Smooth muscle cell (in vitro differentiated cells): ENCODE data around the gene MAD1L1. TPM values are rescaled to one million over a fixed set of nuclear protein-coding genes. Genes with fewer than 3 reads are reported as not detected.

Experiments
- DNase-seq: peaks from one replicate; lab custom pipeline; 2025; ENCODE audit not compliant: unreplicated experiment; lab: John Stamatoyannopoulos, UW
- H2AFZ ChIP-seq: fragments of 200-600 bp; sonication (generic); 2 replicates; pipeline ENCODE4 v1.6.0; 2016; ENCODE audit warnings: antibody characterized with exemption, low read depth, mild to moderate bottlenecking
- H3F3A ChIP-seq: fragments of 200-600 bp; sonication (generic); 2 replicates; pipeline ENCODE4 v1.6.0; 2017; ENCODE audit warnings: antibody characterized with exemption, low read depth
- H3K27ac ChIP-seq: fragments of 200-600 bp; sonication (generic); 2 replicates; pipeline ENCODE4 v1.5.1; 2016; ENCODE audit warnings: low read depth, mild to moderate bottlenecking
- H3K27me3 ChIP-seq: fragments of 200-600 bp; sonication (generic); 2 replicates; pipeline ENCODE4 v1.6.1; 2016; ENCODE audit warnings: low read depth, mild to moderate bottlenecking
- H3K36me3 ChIP-seq: fragments of 200-600 bp; sonication (generic); 2 replicates; pipeline ENCODE4 v1.5.1; 2016; ENCODE audit warnings: low read depth
- H3K4me1 ChIP-seq: fragments of 200-600 bp; sonication (generic); 2 replicates; pipeline ENCODE4 v1.5.1; 2016; ENCODE audit warnings: low read depth
- H3K4me2 ChIP-seq: fragments of 200-600 bp; sonication (generic); 2 replicates; pipeline ENCODE4 v1.6.0; 2016; ENCODE audit warnings: mild to moderate bottlenecking
- H3K4me3 ChIP-seq: fragments of 200-600 bp; sonication (generic); 2 replicates; pipeline ENCODE4 v1.5.1; 2016; ENCODE audit warnings: mild to moderate bottlenecking
- H3K79me2 ChIP-seq: fragments of 200-600 bp; sonication (generic); 2 replicates; pipeline ENCODE4 v1.6.0; 2016; ENCODE audit warnings: low read depth, mild to moderate bottlenecking
- H3K9ac ChIP-seq: fragments of 200-600 bp; sonication (generic); 2 replicates; pipeline ENCODE4 v1.6.0; 2016; ENCODE audit warnings: low read depth
- H3K9me3 ChIP-seq: fragments of 200-600 bp; sonication (generic); replicated peaks from 2 replicates; pipeline ENCODE4 v1.5.1; 2016; ENCODE audit warnings: low read depth
- H4K20me1 ChIP-seq: fragments of 200-600 bp; sonication (generic); 2 replicates; pipeline ENCODE4 v1.6.0; 2016; ENCODE audit warnings: low read depth
- WGBS: methylation state at CpG from one replicate; pipeline ENCODE4 v1.1.7; 2016; ENCODE audit warnings: low lambda C conversion rate; 5-methylcytosine and 5-hydroxymethylcytosine counted together
- polyA plus RNA-seq: library from polyadenylated mRNA; unstranded; fragments of >200 nt; fragmentation: Nextera tagmentation; extraction: Ambion mirVana; gene quantifications from 2 replicates; pipeline ENCODE4 v1.2.1, GENCODE V29; 2016
- total RNA-seq: library from RNA; depleted of rRNA; stranded (reverse); fragments of >200 nt; gene quantifications from 2 replicates; pipeline ENCODE4 v1.2.3, GENCODE V29; 2014
- TF ChIP-seq, protein P1 (sequence below): fragments of 200-600 bp; sonication (generic); IDR thresholded peaks from 2 replicates; pipeline ENCODE4 v1.5.1; 2017; ENCODE audit warnings: borderline replicate concordance, mild to moderate bottlenecking, antibody characterized with exemption; ENCODE audit not compliant: insufficient read depth, poor library complexity, severe bottlenecking

The MAD1L1 gene
- total and polyA plus RNA-seq, 2 experiments from 2014 or later, result 33.4 to 60.7 TPM

DNA sequence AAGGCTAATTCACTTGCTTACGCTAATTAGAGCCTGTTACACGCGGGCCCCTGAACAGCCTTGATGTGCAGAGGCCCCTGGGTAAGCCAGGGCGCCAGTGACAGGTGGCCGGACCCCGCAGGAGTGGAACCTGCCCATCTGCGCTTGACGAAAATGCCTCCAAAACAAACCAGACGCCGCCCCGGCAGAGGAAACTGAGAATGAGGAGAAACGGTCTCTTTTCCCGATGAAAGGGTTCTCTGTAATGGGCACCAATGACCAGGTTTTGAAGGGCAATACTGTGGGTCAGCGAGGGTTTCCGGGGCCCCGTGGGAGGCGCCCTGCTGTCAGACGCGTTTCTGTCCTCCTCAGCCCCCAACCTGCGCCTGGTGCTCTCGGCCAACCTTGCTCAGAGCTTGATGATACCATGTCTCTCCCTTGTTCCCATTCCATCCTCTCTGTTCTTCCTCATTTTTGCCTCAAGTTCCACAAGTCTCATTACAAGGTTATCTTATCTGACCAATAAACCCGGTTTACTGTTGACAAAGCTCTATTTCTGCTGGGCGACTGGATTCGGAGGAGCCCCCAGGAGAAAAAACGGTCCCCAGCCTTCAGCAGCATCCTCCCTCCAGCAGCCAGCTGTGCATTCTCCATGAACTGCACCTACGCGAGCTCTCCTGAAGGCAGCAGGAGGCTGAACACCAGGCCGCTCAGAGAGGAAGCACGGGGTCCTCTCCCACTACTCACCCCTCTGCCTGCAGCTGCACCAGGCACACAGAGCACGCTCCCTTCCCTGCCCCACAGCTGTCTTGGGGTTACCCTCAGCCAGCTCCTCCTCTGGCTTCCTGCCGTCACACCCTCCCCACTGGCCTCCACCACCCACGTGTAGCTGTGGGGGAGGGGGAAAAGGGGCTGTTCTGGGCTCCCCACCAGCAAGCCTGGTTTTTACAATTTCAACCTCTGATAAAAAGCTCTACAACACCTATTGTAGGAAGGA, 202.0 kb downstream of the MAD1L1 start:
- Histone ChIP-seq H3K27me3 (no peaks in the 10 kb centered on the region), H3K4me1 (no peaks in the 10 kb centered on the region), H4K20me1 (peaks cover 19% of the 10 kb centered on the region), H3K4me2 (no peak overlapping the region), H3K27ac (no peak overlapping the region), H3K9ac (no peak overlapping the region), H3F3A (no peaks in the 10 kb centered on the region), H3K79me2 (no peaks in the 10 kb centered on the region), H2AFZ (no peak overlapping the region), H3K9me3 (peaks cover 5% of the 10 kb centered on the region), H3K4me3 (no peak overlapping the region), H3K36me3 (no peaks in the 10 kb centered on the region)
- TF ChIP-seq, protein P1, sequence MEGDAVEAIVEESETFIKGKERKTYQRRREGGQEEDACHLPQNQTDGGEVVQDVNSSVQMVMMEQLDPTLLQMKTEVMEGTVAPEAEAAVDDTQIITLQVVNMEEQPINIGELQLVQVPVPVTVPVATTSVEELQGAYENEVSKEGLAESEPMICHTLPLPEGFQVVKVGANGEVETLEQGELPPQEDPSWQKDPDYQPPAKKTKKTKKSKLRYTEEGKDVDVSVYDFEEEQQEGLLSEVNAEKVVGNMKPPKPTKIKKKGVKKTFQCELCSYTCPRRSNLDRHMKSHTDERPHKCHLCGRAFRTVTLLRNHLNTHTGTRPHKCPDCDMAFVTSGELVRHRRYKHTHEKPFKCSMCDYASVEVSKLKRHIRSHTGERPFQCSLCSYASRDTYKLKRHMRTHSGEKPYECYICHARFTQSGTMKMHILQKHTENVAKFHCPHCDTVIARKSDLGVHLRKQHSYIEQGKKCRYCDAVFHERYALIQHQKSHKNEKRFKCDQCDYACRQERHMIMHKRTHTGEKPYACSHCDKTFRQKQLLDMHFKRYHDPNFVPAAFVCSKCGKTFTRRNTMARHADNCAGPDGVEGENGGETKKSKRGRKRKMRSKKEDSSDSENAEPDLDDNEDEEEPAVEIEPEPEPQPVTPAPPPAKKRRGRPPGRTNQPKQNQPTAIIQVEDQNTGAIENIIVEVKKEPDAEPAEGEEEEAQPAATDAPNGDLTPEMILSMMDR, result no peak
- 83% methylated on average over 32 of the region's 32 CpGs for WGBS
- DNase-seq, result no peak

DNA sequence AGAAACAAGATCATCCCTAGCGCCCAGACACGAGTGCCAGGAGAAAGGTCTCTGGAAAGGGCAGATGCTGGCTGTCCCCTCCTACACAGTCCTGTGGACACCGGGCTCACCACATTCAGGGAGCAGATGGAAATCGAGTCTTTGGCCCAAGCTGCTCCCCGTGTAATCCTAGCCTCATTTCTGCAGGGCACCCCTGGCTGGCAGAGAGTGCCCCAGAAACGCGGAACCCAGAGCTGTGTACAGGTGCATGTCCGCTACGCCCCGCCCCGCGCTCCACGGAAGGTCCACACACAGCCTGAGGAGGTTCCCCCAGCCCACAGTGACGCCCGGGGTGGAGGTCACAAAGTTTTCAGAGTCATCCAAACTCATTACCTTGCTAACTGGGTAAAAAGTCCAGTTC, 202.8 kb downstream of the MAD1L1 start:
- H2AFZ ChIP-seq, result no peak overlapping the region
- H3K9ac ChIP-seq, result no peak overlapping the region
- H3K4me1 ChIP-seq, result no peaks in the 10 kb centered on the region
- H3K27me3 ChIP-seq, result no peaks in the 10 kb centered on the region
- no peak overlapping the region for H3K27ac ChIP-seq
- H3K79me2 ChIP-seq, result peaks cover under 1% of the 10 kb centered on the region
- WGBS, result over 99% methylated on average over 15 of the region's 15 CpGs
- H3K36me3 ChIP-seq, result no peaks in the 10 kb centered on the region
- peaks cover 19% of the 10 kb centered on the region for H4K20me1 ChIP-seq
- no peak for DNase-seq
- no peak overlapping the region for H3K4me3 ChIP-seq
- H3K4me2 ChIP-seq, result no peak overlapping the region
- peaks cover 11% of the 10 kb centered on the region for H3K9me3 ChIP-seq
- no peaks in the 10 kb centered on the region for H3F3A ChIP-seq
- TF ChIP-seq, protein P1, result no peak

DNA sequence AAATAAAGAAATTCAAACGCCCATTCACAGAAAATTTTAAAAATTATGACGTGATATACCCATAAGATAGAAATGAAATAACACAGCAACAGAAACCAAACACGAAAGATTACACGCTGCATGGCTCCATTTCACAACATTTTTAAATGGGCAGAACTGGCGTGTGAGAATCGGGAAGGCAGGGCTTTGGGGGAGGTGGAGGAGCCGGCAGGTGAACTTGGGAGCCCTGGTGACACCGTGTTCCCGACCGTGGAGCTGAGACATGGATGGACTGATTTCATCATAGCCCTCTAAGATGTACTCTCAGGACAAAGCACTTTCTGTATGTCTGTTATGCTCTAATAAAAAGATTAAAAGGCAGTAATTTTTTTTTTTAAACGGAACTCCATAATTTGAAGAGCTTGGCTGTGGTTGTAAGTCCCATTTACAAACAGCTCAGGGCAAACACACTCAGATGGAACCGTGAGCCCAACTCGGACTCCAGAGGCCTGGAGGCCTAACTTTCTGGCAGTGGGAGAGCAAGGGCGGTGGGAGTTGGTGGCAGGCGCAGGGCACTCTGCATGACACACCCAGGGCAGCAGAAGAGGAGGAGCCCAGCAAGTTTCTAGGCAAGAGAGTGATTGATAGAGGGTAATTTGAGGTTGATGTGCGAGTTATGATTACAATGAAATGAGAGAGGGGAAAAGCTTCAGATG, 203.4 kb downstream of the MAD1L1 start:
- TF ChIP-seq, protein P1, result no peak

More for the DNA sequence above, 203.4 kb downstream of the MAD1L1 start:
- H3K27me3 ChIP-seq, result no peaks in the 10 kb centered on the region
- no peaks in the 10 kb centered on the region for H3K4me1 ChIP-seq
- peaks cover 5% of the 10 kb centered on the region for H3K79me2 ChIP-seq
- H3K27ac ChIP-seq, result no peak overlapping the region
- H3K9ac ChIP-seq, result no peak overlapping the region
- H3K9me3 ChIP-seq, result peaks cover 14% of the 10 kb centered on the region
- no peak for DNase-seq
- H3K36me3 ChIP-seq, result no peaks in the 10 kb centered on the region
- no peak overlapping the region for H2AFZ ChIP-seq
- H3F3A ChIP-seq, result no peaks in the 10 kb centered on the region
- H4K20me1 ChIP-seq, result peaks cover 19% of the 10 kb centered on the region
- H3K4me3 ChIP-seq, result no peak overlapping the region
- WGBS, result 97% methylated on average over 16 of the region's 16 CpGs
- no peak overlapping the region for H3K4me2 ChIP-seq
